ENCODE measurements around the gene HOXD9.

GRCh38 chr2:176149481-176149938 is 27.0 kb downstream of the HOXD9 start:
- TF ChIP-seq, protein P1, sequence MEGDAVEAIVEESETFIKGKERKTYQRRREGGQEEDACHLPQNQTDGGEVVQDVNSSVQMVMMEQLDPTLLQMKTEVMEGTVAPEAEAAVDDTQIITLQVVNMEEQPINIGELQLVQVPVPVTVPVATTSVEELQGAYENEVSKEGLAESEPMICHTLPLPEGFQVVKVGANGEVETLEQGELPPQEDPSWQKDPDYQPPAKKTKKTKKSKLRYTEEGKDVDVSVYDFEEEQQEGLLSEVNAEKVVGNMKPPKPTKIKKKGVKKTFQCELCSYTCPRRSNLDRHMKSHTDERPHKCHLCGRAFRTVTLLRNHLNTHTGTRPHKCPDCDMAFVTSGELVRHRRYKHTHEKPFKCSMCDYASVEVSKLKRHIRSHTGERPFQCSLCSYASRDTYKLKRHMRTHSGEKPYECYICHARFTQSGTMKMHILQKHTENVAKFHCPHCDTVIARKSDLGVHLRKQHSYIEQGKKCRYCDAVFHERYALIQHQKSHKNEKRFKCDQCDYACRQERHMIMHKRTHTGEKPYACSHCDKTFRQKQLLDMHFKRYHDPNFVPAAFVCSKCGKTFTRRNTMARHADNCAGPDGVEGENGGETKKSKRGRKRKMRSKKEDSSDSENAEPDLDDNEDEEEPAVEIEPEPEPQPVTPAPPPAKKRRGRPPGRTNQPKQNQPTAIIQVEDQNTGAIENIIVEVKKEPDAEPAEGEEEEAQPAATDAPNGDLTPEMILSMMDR (IDR thresholded peaks at IDR 0.05), result no peak
- TF ChIP-seq POLR2AphosphoS5 (IDR thresholded peaks at IDR 0.05; ENCODE audit: insufficient read depth in 1 of 2, low read depth in 1 of 2), result no peak
- no peak for TF ChIP-seq POLR2A (IDR thresholded peaks at IDR 0.05)
